Suppressor macrophage treated with lipopolysaccharide for 4 hours (primary cell): ENCODE data around the gene SASH1.

ENCODE experiments used
- DNase-seq: peaks from one replicate; pipeline ENCODE4 v3.0.0-alpha.2; 2020

The SASH1 gene

DNA sequence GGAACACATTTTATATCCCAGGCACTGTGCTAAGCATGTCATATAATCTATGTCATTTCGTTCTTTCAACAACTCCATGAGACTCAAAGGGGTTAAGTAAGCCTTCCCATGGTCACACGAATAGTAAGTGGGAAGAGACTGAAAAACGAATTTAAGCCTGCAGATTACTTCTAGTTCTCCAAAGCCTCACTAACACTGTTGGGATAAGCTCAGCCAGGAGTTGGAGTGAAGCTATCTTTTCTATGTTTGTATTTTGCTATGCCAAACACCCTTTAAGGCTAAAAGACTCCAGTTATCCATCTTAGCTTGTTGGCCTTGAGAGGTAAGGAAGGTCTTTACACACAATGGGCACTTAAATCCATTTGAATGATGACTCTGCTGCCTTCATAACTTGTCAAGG lies 256.1 kb downstream of the SASH1 start:
- DNase-seq, result no peak

DNA sequence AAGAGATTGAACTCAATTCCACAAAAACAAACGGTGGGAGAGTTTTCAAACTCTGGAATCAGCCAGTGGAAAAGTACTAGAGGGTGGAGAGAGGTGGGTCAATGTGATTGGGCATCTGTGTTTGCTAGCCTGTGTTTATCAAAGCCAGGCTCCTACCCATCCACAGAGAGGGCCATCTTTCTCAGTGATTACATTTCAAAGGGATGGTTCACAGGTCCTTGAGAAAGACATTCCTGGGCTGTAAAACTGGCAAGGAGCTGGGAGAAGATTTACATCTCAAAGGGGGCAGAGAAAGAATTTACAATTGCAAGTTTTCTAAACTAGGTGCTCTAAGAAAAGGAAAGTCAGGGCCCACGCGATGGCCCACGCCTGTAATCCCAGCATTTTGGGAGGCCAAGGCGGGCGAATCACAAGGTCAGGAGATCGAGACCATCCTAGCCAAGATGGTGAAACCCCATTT lies 257.4 kb downstream of the SASH1 start:
- DNase-seq, result no peak
